Common myeloid progenitor, CD34-positive (primary cell): ENCODE data around the gene ABHD4.
A peak's percentile ranks its signal among the peaks of the same experiment; 100 is the strongest.
"Not testable (repeated sequence)": the region's sequence is repeated elsewhere in the genome, so short reads cannot be mapped to it uniquely, and the experiment has no call there.

Experiments used
- CTCF ChIA-PET: fragments of 350-600 bp; sonication (Branson Sonifier 250); formaldehyde crosslinking; loops from one replicate; lab custom pipeline; 2021; ENCODE audit warnings: antibody characterized with exemption; lab: Charles Lee
- POLR2A ChIA-PET: fragments of 350-600 bp; sonication (Branson Sonifier 250); formaldehyde crosslinking; loops from one replicate; lab custom pipeline; 2021; ENCODE audit warnings: antibody characterized with exemption; lab: Charles Lee
- DNase-seq, 3 donors: peaks; one replicate each; pipeline versions ENCODE4 v3.0.0 to v3.0.0-alpha.2; 2013
- H3K27ac ChIP-seq, 2 experiments: 1 replicate in 1 of 2; 2 replicates in 1 of 2; pipeline ENCODE4 v1.7.0; 2013; ENCODE audit warnings: inconsistent platforms in 2 of 2, low read length in 2 of 2, mild to moderate bottlenecking in 2 of 2, low read depth in 1 of 2, moderate library complexity in 1 of 2; ENCODE audit not compliant: severe bottlenecking in 2 of 2, insufficient read depth in 1 of 2, poor library complexity in 1 of 2
- H3K27me3 ChIP-seq, 5 experiments: replicated peaks in 2 of 5; 1 replicate in 3 of 5; 2 replicates in 2 of 5; pipeline versions ENCODE4 v1.6.1 to v1.7.0; 2013; ENCODE audit warnings: low read length in 4 of 5, mild to moderate bottlenecking in 2 of 5, moderate library complexity in 2 of 5, inconsistent platforms in 1 of 5; ENCODE audit not compliant: insufficient read depth in 5 of 5, control insufficient read depth in 4 of 5
- H3K36me3 ChIP-seq, 4 experiments: 1 replicate in 2 of 4; 2 replicates in 2 of 4; pipeline versions ENCODE4 v1.6.1 to v1.7.0; 2013; ENCODE audit warnings: low read length in 3 of 4, control low read depth in 1 of 4, mild to moderate bottlenecking in 1 of 4; ENCODE audit not compliant: control insufficient read depth in 4 of 4, insufficient read depth in 4 of 4
- H3K4me1 ChIP-seq, 4 experiments: 1 replicate in 3 of 4; 2 replicates in 1 of 4; pipeline versions ENCODE4 v1.6.1 to v1.7.1; 2013; ENCODE audit warnings: low read length in 3 of 4, mild to moderate bottlenecking in 3 of 4, control low read depth in 1 of 4, inconsistent platforms in 1 of 4, moderate library complexity in 1 of 4; ENCODE audit not compliant: control insufficient read depth in 4 of 4, insufficient read depth in 4 of 4; ENCODE audit errors: control extremely low read depth in 1 of 4
- H3K4me3 ChIP-seq, 7 experiments: 1 replicate in 4 of 7; 2 replicates in 3 of 7; pipeline versions ENCODE4 v1.5.1 to v1.7.0; 2013; ENCODE audit warnings: mild to moderate bottlenecking in 7 of 7, low read length in 6 of 7, moderate library complexity in 6 of 7, inconsistent platforms in 2 of 7, low read depth in 2 of 7, control low read depth in 1 of 7; ENCODE audit not compliant: insufficient read depth in 4 of 7, control insufficient read depth in 1 of 7; ENCODE audit errors: extremely low read depth in 1 of 7
- H3K9me3 ChIP-seq, 5 experiments: 1 replicate in 4 of 5; 2 replicates in 1 of 5; pipeline versions ENCODE4 v1.6.1 to v1.7.1; 2013; ENCODE audit warnings: low read length in 4 of 5, mild to moderate bottlenecking in 2 of 5, inconsistent platforms in 1 of 5, low read depth in 1 of 5, moderate library complexity in 1 of 5; ENCODE audit not compliant: control insufficient read depth in 4 of 5, insufficient read depth in 2 of 5; ENCODE audit errors: control extremely low read depth in 1 of 5
- WGBS: methylation state at CpG from one replicate; pipeline ENCODE4 v1.1.5; 2013; ENCODE audit not compliant: insufficient coverage; 5-methylcytosine and 5-hydroxymethylcytosine counted together

Gene ABHD4

DNA sequence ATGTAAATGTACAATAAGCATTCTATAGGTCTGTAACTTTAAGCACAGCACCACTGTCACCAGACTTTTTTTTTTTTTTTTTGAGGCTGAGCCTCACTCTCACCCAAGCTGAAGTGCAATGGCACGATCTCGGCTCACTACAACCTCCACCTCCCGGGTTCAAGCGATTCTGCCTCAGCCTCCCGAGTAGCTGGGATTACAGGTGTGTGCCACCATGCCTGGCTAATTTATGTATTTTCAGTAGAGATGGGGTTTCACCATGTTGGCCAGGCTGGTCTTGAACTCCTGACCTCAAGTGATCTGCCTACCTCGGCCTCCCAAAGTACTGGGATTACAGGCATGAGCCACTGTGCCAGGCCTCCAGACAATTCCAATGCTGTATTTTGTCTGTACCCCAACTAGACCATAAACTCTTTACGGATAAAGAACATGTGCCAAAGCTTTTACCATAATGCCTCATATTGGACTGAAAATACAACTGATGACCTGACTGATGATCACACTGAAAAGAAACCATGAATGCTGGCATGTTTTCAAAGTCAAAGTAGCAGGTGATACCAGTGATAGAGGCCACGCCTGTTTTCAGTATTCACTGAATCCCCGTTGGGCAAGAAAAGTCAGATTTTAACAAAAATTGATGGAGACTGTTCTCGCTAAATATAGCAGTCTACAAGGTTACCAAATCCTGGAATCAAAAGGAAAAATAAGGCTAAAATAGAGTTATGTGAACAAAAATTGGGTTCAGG, 10.2 kb upstream of the ABHD4 start:
- WGBS = 64% methylated on average over 4 of the region's 10 CpGs
- H3K27ac ChIP-seq = peak overlapping the region in 1 of 2 experiments; percentile 94
- not testable (repeated sequence) for DNase-seq, H3K27me3 ChIP-seq, H3K9me3 ChIP-seq, H3K36me3 ChIP-seq
- POLR2A ChIA-PET = interaction anchor here (1.0 kb wide), 1 partner anchor 32 kb away, joined by 4 read pairs; no protein-coding TSS in a partner anchor
- H3K4me3 ChIP-seq = peak overlapping the region in 6 of 7 experiments; percentile 88 to 98 (median 94)
- peaks cover 20 to 48% (median 35%) of the 10 kb centered on the region in 4 experiments for H3K4me1 ChIP-seq
- CTCF ChIA-PET = interaction anchor here (0.6 to 6.9 kb wide), 4 partner anchors 8 to 63 kb away, joined by 3 to 48 read pairs (median 16); partner anchors contain the start of gene ABHD4

GRCh38 chr14:22588526-22589095, 9.5 kb upstream of the ABHD4 start:
- Histone ChIP-seq H3K27me3 (no peaks in the 10 kb centered on the region), H3K27ac (peak overlapping the region; percentile 93 to 94), H3K4me3 (peak overlapping the region; percentile 58 to 98 (median 94)), H3K4me1 (peaks cover 17 to 40% (median 29%) of the 10 kb centered on the region in 4 experiments), H3K9me3 (no peaks in the 10 kb centered on the region), H3K36me3 (peaks cover 0 to 3% (median 2%) of the 10 kb centered on the region in 4 experiments)
- 2% methylated on average over 12 of the region's 17 CpGs for WGBS
- no peak for DNase-seq
- ChIA-PET CTCF (interaction anchor here (0.6 to 6.9 kb wide), 14 partner anchors 8 to 471 kb away, joined by 3 to 48 read pairs (median 3); partner anchors contain the start of genes ABHD4 and OR6J1), POLR2A (no interaction called here)

DNA sequence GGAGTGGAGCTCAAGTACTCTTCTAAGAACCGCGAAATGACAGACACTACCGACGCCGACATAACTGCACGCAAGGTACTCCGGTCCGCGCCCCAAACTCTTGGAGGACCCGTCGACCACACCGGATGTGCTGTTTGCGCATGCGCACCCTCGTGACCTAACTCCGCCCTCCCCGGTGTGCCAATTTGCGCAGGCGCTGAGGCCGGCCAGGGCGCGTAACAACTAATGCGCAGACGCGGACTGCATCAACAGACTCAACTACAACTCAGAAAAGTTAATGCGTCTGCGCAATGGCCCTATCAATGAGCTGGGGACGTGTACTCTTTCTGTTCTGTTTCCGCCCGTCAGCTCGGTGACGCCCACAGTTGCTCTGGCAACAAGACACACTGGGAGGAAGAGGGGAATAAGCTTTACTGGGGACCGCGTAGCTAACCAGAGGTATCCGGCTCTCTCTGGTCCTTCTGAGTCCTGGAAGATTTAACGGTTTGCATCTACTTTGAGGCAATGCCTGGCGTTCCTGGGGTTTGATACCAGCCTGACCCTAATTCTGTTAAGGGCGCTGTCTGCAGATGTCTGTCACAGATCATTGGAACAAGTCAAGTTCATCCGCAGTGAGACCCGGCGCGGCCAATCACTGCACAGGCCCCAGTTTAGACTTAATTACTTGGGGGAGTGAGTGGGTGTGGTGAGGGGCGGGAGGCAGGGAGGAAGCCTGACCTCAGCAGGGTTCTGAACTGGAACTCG, 8.8 kb upstream of the ABHD4 start, which contains the start of gene DAD1:
Gene DAD1 (minus strand): TSS at position 129 of the 744 bp plus-strand sequence. CDS start 67 bp downstream, at position 62.
- H3K4me1 ChIP-seq = peaks cover 14 to 36% (median 27%) of the 10 kb centered on the region in 4 experiments
- POLR2A ChIA-PET = interaction anchor here (0.6 to 1.5 kb wide), 4 partner anchors 9 to 469 kb away, joined by 3 to 5 read pairs (median 3); no protein-coding TSS in a partner anchor
- no peaks in the 10 kb centered on the region for H3K9me3 ChIP-seq
- H3K36me3 ChIP-seq = peaks cover 0 to 1% (median under 1%) of the 10 kb centered on the region in 4 experiments
- no peaks in the 10 kb centered on the region for H3K27me3 ChIP-seq
- peak within 1 kb of the TSS; percentile 58 to 98 (median 94) for H3K4me3 ChIP-seq
- DNase-seq = peak; percentile 100
- H3K27ac ChIP-seq = peak within 1 kb of the TSS; percentile 93 to 94
- WGBS = 0% methylated on average over 31 of the region's 44 CpGs
- CTCF ChIA-PET = interaction anchor here (0.6 to 6.9 kb wide), 15 partner anchors 8 to 470 kb away, joined by 3 to 48 read pairs (median 3); partner anchors contain the start of genes ABHD4 and OR6J1

DNA sequence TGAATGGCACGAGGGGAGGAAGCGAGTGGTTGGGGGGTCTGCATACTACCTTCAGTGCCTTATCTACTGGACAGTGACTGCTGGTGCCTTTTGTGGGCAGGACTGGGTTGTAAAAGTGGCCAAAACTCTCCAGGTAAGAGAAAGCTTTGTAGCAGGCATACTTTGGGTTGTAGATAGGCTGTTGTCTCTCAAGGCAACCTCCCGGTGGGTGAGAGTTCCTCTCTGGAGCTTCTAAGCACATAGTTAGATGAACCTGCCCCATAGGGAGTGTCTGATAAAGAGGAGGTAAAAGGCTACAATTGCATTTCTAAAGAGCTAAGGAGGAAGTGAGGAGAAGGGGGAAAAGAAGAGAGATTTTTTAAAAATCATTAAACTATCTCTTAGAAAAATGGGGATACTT, 4.9 kb upstream of the ABHD4 start:
- Histone ChIP-seq H3K27me3 (no peaks in the 10 kb centered on the region), H3K36me3 (no peaks in the 10 kb centered on the region), H3K4me3 (no peak overlapping the region), H3K4me1 (peaks cover 10 to 22% (median 16%) of the 10 kb centered on the region in 4 experiments), H3K27ac (no peak overlapping the region), H3K9me3 (no peaks in the 10 kb centered on the region)
- ChIA-PET CTCF (interaction anchor here (6.9 kb wide), 1 partner anchor 22 kb away, joined by 48 read pairs; no protein-coding TSS in a partner anchor), POLR2A (interaction anchor here (0.7 kb wide), 1 partner anchor 257 kb away, joined by 3 read pairs; no protein-coding TSS in a partner anchor)
- 100% methylated on average over 2 of the region's 3 CpGs for WGBS
- DNase-seq = no peak

GRCh38 chr14:22593601-22594000, 4.5 kb upstream of the ABHD4 start:
- DNase-seq = no peak
- ChIA-PET POLR2A (no interaction called here), CTCF (interaction anchor here (1.1 to 6.9 kb wide), 2 partner anchors 11 to 22 kb away, joined by 3 to 48 read pairs; no protein-coding TSS in a partner anchor)
- Histone ChIP-seq H3K36me3 (no peaks in the 10 kb centered on the region), H3K27ac (no peak overlapping the region), H3K27me3 (no peaks in the 10 kb centered on the region), H3K4me1 (peaks cover 9 to 21% (median 14%) of the 10 kb centered on the region in 4 experiments), H3K4me3 (no peak overlapping the region), H3K9me3 (no peaks in the 10 kb centered on the region)
- WGBS = 100% methylated on average over 2 of the region's 2 CpGs

- DNase-seq = no peak
- WGBS = 0% methylated on average over 1 of the region's 4 CpGs
- Histone ChIP-seq H3K9me3 (no peaks in the 10 kb centered on the region), H3K4me1 (peaks cover 15 to 27% (median 20%) of the 10 kb centered on the region in 4 experiments), H3K27ac (no peak overlapping the region), H3K27me3 (no peaks in the 10 kb centered on the region), H3K36me3 (no peaks in the 10 kb centered on the region), H3K4me3 (no peak overlapping the region)
- CTCF ChIA-PET = interaction anchor here (1.1 to 6.9 kb wide), 3 partner anchors 10 to 24 kb away, joined by 3 to 48 read pairs (median 5); no protein-coding TSS in a partner anchor
- POLR2A ChIA-PET = no interaction called here
Measured at GRCh38 chr14:22594156-22594716, 3.9 kb upstream of the ABHD4 start.
